Activated CD8-positive, alpha-beta memory T cell treated with anti-CD3 and anti-CD28 coated beads for 1 hour (primary cell): ENCODE results near the gene CD79A.

Experiments used
- DNase-seq, 2 donors: peaks; one replicate each; pipeline ENCODE4 v3.0.0-alpha.2; 2020; ENCODE audit warnings: low read depth in 1 of 2; ENCODE audit errors: extremely low read depth in 1 of 2

The CD79A gene

DNA sequence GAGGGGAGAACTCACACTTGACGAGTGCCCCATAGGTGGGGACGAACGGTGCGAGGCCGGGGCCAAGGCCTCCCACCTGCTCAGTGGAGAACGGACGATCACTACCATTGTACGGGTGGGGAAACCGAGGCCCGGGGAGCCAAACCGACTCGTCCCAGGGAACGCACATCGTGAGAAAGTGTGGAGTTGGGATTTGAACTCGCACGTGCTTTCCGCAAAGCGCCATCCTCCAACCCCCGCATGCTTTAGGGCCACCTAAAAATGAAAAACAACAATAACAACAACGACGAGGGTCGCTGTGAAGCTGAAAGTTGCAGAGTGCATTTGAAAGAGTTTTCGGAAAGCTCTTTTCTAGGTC is 6.4 kb downstream of the CD79A start:
- no peak for DNase-seq

DNA sequence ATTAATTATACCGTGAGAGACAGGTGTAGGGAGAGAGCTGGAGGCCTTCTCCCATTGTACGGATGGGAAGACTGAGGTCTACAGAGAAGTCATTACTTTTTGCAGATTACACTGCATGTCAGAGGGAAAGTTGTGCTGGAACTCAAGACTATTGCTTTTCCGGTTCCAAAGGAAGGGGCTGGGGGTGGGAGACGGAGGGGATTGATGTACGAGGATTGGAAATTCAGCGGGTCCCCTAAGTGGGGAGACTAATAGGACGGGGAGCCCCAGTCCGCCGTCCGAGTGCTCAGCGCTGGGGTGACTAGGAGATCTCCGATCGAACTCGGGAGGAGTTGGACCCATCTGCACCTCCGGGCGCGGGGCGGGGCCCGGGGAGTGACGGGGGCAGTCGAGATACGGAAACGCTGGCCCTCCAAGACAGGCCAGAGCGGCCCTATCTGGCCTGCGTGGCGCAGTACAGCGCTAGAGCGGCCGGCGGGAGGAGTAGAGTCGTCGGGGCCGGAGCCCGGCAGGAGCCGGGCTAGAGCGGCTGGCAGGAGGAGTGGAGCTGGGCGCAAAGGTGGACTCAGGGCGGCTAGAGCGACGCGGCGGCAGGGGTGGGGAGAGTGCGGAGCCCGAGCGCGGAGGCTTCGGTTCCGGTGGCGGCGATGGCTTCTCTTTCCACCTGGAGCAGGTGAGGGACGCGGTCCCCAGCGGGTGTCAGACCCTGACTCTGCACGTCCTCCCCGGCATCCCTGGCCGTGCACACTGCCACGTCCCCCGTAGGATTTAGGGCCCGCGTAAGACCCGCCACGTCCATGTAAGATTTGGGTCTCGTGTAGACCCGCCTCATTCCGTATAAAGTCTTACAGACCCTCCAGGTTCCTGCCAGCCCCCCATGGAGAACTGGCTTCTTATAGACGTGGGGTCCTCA is 7.0 kb downstream of the CD79A start:
- DNase-seq = peak; percentile 80 to 83

DNA sequence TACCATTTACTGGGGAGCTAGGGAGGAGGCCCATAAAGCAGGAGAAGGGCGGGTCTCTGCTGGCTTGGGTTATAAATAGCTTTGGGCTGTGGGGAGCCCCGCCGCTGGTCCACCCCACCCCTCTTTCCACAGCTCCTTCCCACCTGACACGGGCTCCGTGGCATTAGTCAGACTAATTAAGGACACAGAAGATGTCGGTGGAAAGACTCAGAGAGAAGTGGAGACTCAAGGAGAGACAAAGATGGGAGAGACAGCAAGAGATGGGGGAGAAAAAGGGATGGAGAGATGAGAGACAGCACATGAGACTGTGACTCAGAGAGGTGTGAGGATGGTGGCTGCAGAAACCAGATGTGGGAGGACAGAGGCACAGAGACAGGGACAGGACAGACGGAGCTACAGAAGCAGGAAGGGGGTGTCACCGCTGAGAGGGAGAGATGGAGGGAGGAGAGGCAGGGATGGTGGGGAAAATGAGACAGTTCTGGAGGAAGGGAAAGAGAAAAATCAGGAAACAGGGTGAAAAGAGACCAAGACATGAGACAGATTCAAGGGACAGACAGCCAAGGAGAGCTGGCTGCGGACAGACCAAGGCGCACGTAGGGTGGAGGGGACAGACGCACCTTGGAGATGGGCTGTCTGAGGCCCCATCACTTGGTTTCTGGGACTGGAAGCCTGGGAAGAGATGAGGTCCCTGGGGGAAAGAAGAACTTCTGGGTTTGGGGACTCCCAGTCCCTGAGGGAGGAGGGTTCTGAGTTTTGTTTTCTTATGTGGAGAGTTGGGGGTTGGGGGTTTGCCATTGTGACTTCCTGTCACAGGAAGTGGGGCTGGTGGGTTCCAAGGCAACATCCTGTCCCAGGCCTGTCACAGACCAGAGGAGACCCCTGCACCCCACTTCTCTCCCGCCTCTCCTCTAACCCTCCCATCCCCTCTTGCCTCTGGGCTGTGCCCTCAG is 10.0 kb downstream of the CD79A start:
- DNase-seq = peak in 1 of 2 donors; percentile 48

DNA sequence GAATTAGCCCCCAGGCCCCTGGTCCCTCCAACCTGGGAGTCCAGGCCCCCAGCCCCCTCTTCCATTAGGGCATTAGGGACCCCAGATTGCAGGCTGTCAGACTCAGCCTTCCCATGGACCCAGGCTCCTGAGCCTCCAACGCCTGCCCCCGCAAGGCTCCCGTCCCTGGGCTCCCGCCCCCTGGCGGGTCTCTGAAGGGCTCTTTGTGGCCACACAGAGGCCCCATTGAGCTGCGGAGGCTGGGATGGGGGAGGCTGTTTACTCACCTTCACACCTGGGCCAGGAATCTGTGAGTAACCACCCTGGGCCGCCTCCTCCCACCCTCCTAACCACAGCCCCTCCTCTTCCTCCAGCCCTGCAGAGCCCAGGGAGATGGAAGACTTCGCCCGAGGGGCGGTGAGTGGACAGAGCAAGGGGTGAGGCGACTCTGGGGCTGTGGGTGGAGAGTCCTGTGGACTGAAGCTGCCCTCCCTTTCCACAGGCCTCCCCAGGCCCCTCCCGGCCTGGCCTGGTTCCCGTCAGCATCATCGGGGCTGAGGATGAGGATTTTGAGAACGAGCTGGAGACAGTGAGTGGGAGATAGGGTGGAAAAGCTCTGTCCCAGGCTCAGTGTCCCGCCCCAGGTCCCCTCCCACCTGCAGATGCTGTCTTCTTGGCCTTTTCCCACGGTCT is 10.8 kb downstream of the CD79A start:
- DNase-seq = peak; percentile 81 to 89

DNA sequence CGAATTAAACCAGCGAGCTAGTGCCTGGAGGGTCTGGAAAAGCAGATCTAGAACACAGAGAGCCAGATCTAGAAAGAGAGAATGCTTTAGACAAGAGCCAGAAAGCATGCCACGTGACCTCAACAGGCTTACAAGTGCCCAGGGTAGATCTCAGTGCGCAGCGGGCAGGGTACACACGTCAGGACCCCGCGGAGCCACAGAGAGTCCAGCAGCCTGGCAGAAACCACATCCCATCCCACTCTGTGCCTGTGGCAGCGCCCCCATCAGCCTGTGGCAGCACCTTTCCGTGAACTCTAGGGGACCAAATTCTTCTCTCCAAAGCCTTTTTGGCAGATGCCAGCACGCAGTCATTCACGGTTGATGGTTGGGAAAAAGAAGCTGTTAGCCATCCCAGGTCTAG is 11.8 kb downstream of the CD79A start:
- no peak for DNase-seq

DNA sequence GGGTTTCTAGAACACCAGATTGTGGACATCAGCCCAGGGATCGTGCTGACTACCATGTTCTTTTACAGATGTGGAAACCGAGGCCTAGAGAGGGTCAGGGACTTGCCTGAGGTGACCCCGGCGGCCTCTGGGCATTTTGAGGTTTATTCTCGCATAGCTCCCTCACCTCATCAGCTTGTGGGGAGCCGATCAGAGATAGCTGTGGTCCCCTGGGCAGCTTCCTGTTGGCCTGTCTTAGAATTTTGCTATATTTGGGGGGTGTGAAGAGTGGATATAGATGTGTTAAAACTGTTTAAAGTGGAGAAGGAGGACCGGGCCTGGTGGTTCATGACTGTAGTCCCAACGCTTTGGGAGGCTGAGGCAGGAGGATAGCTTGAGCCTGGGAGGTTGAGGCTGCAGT is 12.8 kb downstream of the CD79A start:
- DNase-seq = no peak

DNA sequence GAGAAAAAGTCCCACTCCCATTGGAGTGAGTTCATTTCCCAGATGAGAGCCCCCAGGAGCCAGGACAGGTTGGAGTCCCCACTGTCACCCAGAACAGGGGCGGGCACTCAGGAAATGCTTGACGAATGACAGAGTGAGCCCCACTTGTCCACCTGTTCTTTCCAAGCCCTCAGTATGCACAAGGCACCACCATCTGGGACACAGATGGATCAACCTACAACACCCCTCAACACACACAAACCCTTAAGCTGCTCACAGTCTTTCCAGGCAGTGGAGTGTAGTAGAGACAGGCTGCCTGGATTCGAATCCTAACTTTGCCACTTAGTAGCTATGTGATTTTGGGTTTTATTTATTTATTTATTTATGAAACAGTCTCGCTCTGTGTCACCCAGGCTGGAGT is 13.9 kb downstream of the CD79A start:
- DNase-seq = no peak

DNA sequence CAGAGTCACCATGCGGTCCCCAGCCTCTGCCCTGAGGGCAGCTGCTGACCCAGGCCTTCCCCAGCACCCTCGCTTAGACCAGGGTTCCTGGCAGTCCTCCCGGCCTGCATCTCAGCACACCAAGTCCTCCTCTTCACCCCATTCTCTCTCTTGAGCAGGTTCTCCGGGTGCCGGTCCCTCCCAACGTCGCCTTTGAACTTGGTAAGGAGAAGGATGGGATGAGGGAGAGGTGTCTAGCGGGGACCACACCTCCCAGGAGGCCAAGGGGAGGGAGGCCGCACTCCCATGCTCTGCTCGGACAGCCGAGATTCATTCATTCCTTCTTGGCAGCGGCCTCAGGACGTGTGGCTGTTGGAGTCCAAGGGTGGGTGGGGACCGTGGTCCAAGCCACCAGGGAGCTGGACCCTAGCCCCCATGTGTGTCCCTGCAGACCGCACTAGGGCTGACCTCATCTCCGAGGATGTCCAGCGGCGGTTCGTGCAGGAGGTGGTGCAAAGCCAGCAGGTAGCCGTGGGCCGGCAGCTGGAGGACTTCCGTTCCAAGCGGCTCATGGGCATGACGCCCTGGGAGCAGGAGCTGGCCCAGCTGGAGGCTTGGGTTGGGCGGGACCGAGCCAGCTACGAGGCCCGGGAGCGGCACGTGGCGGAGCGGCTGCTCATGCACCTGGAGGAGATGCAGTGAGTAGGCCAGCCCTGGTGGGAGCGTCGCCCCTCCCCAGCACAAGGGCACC is 15.3 kb downstream of the CD79A start:
- no peak for DNase-seq

DNA sequence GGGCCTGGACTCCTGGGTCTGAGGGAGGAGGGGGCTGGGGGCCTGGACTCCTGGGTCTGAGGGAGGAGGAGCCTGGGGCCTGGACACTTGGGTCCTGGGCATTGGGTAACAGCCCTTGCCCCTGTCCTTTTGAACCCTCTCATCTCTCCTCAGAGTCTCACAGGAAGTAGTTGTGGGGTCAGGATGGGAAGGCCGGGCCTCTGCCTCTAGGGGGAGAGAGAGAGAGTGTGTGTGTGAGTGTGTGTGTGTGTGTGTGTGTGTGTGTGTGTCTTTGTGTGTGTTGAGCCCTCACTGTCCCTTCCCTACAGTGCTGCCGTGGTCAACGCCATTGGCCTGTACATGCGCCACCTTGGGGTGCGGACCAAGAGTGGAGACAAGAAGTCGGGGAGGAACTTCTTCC is 16.8 kb downstream of the CD79A start:
- no peak for DNase-seq

DNA sequence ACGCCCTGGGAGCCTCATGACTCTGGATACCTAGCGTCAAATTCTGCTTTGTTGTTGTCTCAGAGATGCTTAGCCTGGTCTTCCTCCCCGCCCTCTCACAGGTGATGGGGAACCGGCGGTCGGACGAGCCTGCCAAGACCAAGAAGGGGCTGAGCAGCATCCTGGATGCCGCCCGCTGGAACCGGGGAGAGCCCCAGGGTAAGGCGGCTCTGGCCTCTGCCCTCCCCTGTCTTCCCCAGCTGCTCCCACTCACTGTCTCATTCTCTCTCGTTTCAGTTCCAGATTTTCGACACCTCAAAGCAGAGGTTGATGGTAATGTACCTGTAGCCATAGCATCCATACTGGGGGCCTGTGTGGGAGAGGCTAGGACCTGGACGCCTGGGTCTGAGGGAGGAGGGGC is 17.3 kb downstream of the CD79A start:
- no peak for DNase-seq

DNA sequence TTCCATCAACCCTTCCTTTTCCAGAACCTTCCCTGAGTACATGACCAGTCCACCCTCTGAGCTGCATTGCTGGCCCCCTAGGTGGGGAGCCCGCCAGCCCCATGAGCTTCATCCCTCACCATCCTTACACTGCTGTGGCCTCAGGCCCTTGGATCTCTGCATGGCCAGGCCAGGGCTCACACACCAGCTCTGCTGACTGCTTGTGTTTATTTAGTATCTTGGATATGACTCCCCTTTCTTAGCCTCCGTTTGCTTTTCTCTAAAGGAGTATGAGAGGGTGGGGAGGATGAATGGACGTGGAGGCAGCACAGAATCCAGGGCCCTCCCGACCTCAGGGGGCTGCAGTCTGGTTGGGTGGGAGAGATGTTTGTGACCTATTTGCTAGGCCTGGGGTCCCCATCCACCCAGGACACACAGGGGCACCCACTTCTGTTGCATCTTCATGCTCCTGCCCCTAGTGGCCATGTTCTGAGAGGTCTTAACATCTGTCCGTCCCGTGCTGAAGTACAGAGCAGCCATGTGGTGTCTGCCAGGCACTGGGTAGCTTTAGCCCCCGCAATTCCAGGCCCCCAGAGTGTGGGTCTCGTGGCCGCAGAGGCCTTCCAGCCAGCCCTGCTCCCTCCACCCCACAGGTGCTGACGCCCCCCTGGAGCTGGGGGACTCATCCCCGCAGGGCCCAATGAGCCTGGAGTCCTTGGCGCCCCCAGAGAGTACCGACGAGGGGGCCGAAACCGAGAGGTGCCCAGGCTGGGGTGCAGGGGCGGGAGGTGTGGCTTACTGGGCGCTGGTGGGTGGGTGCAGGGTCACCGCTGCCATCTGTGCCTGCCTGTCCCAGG is 18.9 kb downstream of the CD79A start:
- no peak for DNase-seq

DNA sequence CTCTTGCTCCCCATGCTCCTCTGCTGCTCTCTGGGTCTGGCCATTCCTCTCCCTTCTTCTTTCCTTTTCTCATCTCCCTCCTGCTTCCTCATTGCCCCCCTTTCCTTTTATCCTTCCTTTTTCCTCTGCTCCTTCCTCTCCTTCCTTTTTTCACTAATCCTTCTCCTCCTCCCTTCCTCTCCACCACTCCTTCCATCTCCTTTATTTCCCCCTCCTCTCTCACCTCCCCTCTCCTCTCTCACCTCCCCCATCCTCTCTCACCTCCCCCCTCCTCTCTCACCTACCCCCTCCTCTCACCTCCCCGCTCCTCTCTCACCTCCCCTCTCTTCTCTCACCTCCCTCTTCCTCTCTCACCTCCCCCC is 19.5 kb downstream of the CD79A start:
- no peak for DNase-seq

DNA sequence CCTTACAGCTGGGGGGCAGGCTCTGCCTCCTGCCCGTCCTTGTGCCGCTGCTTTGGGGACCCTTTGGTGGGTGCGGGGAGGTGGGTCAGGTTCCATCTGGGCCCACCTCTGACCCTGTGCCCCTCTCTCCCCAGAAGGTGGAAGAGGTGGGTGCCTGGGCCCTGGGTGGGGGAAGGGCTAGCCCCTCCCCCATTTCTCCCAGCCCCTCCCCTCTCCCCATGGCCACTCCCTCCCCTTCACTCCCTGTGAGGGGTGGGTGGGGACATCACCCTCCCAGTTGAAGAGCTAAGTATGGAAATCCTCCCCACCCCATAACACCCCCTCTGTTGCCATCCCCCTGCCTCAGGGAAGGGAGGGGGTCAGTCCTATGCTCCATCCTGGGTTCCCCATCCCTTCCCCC is 20.1 kb downstream of the CD79A start:
- DNase-seq = no peak

DNA sequence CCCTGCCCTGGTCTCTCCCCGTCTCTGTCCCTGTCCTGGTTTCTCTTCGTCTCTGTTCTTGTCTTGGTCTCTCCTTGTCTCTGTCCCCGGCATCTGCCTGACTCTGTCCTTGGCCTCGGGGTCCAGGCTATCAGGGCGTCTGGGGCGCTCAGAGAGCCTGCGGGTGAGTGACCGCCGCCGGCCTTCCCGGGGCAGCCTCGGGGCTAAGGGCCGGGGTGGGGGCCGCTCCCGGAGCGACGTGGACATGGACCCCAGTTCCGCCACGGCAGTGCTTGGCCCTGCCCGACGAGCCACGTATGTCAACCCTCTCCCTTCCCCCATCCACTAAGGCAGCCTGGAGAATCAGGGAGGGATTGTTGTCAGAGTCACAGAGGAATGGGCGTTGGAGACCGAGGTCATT is 20.7 kb downstream of the CD79A start:
- no peak for DNase-seq

DNA sequence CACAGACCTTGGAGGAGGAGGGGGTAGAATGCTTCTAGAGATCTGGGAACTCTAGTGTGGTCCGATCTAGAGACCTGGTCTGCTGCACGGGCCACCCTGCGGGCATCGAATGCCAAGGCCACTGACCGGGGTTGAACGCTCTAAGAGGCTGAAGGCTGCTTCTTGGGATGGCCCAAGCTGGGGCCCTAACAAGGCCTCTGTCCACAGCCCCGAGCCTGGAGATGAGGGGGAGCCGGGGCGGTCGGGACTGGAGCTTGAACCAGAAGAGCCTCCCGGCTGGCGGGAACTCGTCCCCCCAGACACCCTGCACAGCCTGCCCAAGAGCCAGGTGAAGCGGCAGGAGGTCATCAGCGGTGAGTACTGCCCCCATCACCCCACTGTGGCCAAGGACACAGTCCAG is 21.2 kb downstream of the CD79A start:
- no peak for DNase-seq

DNA sequence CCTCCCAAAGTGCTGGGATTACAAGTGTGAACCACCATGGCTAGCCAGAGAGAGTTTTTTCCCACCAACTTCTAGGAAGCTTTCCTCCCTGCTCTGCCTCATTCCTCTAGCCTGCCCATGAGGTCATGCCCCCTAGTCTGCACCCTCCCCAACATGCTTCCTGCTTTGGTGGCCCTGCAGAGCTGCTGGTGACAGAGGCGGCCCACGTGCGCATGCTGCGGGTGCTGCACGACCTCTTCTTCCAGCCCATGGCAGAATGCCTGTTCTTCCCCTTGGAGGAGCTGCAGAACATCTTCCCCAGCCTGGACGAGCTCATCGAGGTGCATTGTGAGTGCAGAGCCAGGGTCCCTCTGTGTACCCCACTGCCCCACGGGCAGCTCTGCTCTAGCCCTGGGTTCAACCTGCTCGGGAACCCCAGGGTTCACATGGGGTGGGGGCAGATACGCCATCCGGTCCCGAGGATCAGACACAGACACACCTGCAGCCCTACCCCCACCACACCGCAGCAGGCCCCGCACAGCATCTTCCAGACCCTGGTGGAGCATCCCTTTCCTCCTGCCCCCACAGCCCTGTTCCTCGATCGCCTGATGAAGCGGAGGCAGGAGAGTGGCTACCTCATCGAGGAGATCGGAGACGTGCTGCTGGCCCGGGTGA is 24.8 kb downstream of the CD79A start:
- no peak for DNase-seq

DNA sequence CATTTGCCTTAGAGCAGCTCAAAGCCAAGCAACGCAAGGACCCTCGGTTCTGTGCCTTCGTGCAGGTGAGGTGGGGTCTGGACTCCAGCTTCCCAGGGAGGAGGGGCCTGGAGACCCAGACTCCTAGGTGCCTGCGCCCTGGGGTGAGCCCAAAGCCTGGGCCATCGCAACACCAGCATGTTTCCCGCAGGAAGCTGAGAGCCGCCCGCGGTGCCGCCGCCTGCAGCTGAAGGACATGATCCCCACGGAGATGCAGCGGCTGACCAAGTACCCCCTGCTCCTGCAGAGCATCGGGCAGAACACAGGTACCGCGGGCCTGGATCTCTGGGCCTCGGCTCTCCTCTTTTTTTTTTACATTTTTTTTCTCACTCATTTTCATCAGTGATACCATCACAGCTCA is 25.5 kb downstream of the CD79A start:
- DNase-seq = no peak

DNA sequence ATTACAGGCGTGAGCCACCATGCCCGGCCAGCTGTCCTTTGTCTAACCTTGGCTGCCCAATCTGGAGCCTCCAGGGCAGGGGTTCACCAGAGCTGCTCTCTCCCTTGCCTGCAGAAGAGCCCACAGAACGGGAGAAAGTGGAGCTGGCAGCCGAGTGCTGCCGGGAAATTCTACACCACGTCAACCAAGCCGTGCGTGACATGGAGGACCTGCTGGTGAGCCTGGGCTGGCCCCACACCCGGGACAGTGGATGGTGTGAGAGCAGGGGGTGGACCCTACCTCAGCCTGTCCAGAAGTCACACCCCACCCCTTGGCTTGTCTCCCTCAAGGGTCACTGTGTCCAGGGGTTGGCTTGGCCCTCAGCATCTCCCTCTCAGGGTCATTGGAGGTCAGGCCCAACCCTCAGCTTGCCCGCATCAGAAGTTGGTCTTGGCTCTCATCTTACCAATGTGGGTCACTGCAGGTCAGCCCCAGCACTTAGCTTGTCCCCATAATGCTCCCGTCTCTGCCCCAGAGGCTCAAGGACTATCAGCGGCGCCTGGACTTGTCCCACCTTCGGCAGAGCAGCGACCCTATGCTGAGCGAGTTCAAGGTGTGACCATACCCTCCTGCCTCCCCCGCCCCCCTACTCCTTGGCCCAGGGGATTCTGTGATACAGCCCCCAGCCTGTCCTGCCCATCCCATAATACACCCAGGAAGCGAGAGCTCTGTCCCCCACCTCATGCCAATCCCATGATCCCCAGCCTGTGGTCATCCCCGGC is 26.3 kb downstream of the CD79A start:
- DNase-seq = no peak
